HepG2 (cell line): ENCODE measurements around the gene MYD88. TPM values are rescaled to one million over a fixed set of nuclear protein-coding genes. Genes with fewer than 3 reads are reported as not detected.

ENCODE experiments used
- ATAC-seq: fragments of 200-7000 bp; cut with Tn5 transposase; 3 replicates; pipeline ENCODE4 v1.9.1; 2020; ENCODE audit warnings: mild to moderate bottlenecking, moderate library complexity
- BruUV-seq: library from RNA; stranded (reverse); fragments of 400-500 nt; replicated peaks from 2 replicates; lab custom pipeline; 2021; lab: Mats Ljungman, UMichigan
- CTCF ChIA-PET: fragments of 300-600 bp; formaldehyde crosslinking; extraction: SDS; loops from one replicate; lab custom pipeline; 2021; ENCODE audit warnings: low total read pairs, inconsistent platforms, low intra/inter-chr PET ratio; lab: Yijun Ruan, JAX
- POLR2A ChIA-PET: fragments of 350-600 bp; sonication (Branson Sonifier 250); formaldehyde crosslinking; loops from one replicate; lab custom pipeline; 2020; ENCODE audit warnings: antibody characterized with exemption, inconsistent platforms; lab: Yijun Ruan, JAX
- DNase-seq: peaks from one replicate; pipeline ENCODE4 v3.0.0-alpha.2; 2015; ENCODE audit warnings: low spot score
- FAIRE-seq: peaks from 3 replicates; lab custom pipeline; 2011; peaks lifted over from hg19 to GRCh38; lab: Jason Lieb, UNC
- H2AFZ ChIP-seq: one replicate; pipeline ENCODE4 v1.6.1; 2011; ENCODE audit warnings: low read length, inconsistent platforms
- H3K27ac ChIP-seq: fragments of 300-600 bp; 3 replicates; pipeline ENCODE4 v1.8.0; 2011; ENCODE audit warnings: mixed run types, mild to moderate bottlenecking, mixed read lengths, low read length, inconsistent platforms; ENCODE audit not compliant: insufficient read depth; ENCODE audit errors: extremely low read length
- H3K27me3 ChIP-seq, 2 experiments: fragments of 200-600 bp in 1 of 2; 2 replicates in 1 of 2; 3 replicates in 1 of 2; pipeline versions ENCODE4 v1.6.0 to v1.8.0; 2011; ENCODE audit warnings: low read length in 2 of 2, mild to moderate bottlenecking in 2 of 2, moderate library complexity in 2 of 2, inconsistent platforms in 1 of 2; ENCODE audit not compliant: insufficient read depth in 2 of 2, control insufficient read depth in 1 of 2
- H3K36me3 ChIP-seq, 2 experiments: fragments of 200-600 bp in 1 of 2; replicated peaks in 1 of 2; 2 replicates in 1 of 2; 3 replicates in 1 of 2; pipeline versions ENCODE4 v1.5.1 to v1.8.0; 2011; ENCODE audit warnings: low read length in 2 of 2, inconsistent platforms in 1 of 2; ENCODE audit not compliant: insufficient read depth in 2 of 2, control insufficient read depth in 1 of 2
- H3K4me1 ChIP-seq: 2 replicates; pipeline ENCODE4 v1.5.1; 2012; ENCODE audit warnings: low read length, inconsistent platforms; ENCODE audit not compliant: insufficient read depth
- H3K4me2 ChIP-seq: 2 replicates; pipeline ENCODE4 v1.6.0; 2011; ENCODE audit warnings: low read depth, low read length, inconsistent platforms
- H3K4me3 ChIP-seq, 3 experiments: fragments of 200-600 bp in 1 of 3; sonication (generic), shearing (Covaris generic) in 1 of 3; replicated peaks in 1 of 3; 2 replicates each; pipeline ENCODE4 v1.5.1; 2011 to 2016; ENCODE audit warnings: low read length in 3 of 3, inconsistent platforms in 2 of 3, low read depth in 2 of 3, mild to moderate bottlenecking in 2 of 3, control low read depth in 1 of 3, mixed read lengths in 1 of 3; ENCODE audit not compliant: insufficient read depth in 1 of 3
- H3K79me2 ChIP-seq: one replicate; pipeline ENCODE4 v1.6.1; 2011; ENCODE audit warnings: low read length, inconsistent platforms; ENCODE audit not compliant: insufficient read depth
- H3K9ac ChIP-seq: 2 replicates; pipeline ENCODE4 v1.6.0; 2011; ENCODE audit warnings: mild to moderate bottlenecking, low read depth, low read length, inconsistent platforms; ENCODE audit not compliant: insufficient read depth
- H3K9me3 ChIP-seq: 2 replicates; pipeline ENCODE4 v1.5.1; 2012; ENCODE audit warnings: mild to moderate bottlenecking, low read length
- H4K20me1 ChIP-seq: 2 replicates; pipeline ENCODE4 v1.6.0; 2011; ENCODE audit warnings: inconsistent platforms, mild to moderate bottlenecking, low read length, moderate library complexity; ENCODE audit not compliant: insufficient read depth
- MAFF ChIP-seq: IDR thresholded peaks from 2 replicates; pipeline ENCODE4 v1.6.1; 2011; ENCODE audit warnings: low read depth, low read length, improper control_type of control experiment
- MAFK ChIP-seq, 2 experiments: IDR thresholded peaks in 1 of 2; conservative IDR thresholded peaks in 1 of 2; 2 replicates each; pipeline ENCODE4 v1.6.1; 2011; ENCODE audit warnings: improper control_type of control experiment in 2 of 2, low read length in 2 of 2
- NCOR1 ChIP-seq: fragments of 200-600 bp; sonication (generic); IDR thresholded peaks from 2 replicates; pipeline ENCODE4 v1.7.0; 2017; ENCODE audit warnings: antibody characterized with exemption, low read length, borderline replicate concordance
- NR2F6 ChIP-seq, 2 experiments: IDR thresholded peaks; 2 replicates each; pipeline ENCODE4 v1.6.1; 2016; ENCODE audit warnings: antibody characterized with exemption in 1 of 2, mild to moderate bottlenecking in 1 of 2
- WGBS: methylation state at CpG from one replicate; pipeline ENCODE4 v1.1.6; 2017; ENCODE audit warnings: low lambda C conversion rate; 5-methylcytosine and 5-hydroxymethylcytosine counted together
- in situ Hi-C: cut with HindIII; loops from 2 replicates; pipeline ENCODE4 v1.10.0; 2017; ENCODE audit warnings: low pct_unique_long_range_greater_than_20kb; ENCODE audit not compliant: extremely low pct_ligation_motif_present
- intact Hi-C: fragments of 100-400 bp; cut with micrococcal nuclease; formaldehyde crosslinking; loops from one replicate; pipeline ENCODE4 v1.10.0; 2022; ENCODE audit not compliant: unreplicated experiment
- polyA plus RNA-seq, 8 experiments: library from polyadenylated mRNA; depleted of rRNA in 3 of 8; stranded (reverse) in 7 of 8; unstranded in 1 of 8; fragments of >200 nt; fragmentation: Illumina TruSeq in 4 of 8; extraction: Trizol in 4 of 8; gene quantifications; 2 replicates each; pipeline versions ENCODE4 v1.2.1 to v1.2.3, GENCODE V29; 2011 to 2016; ENCODE audit warnings: low read depth in 4 of 8, missing spikeins in 1 of 8, mixed read lengths in 1 of 8; ENCODE audit not compliant: insufficient read depth in 1 of 8
- total RNA-seq, 5 experiments: library from RNA; depleted of rRNA; stranded (reverse); fragments of >200 nt; fragmentation: Illumina TruSeq; extraction: Trizol; gene quantifications; 2 replicates each; pipeline ENCODE4 v1.2.3, GENCODE V29; 2016; ENCODE audit warnings: low read depth in 1 of 5

MYD88 gene
- total and polyA plus RNA-seq, 2 of the 13 experiments (the other 11 are each of a cell fraction or from before 2014, with no cell fraction given): 7.6 to 32.7 TPM

DNA sequence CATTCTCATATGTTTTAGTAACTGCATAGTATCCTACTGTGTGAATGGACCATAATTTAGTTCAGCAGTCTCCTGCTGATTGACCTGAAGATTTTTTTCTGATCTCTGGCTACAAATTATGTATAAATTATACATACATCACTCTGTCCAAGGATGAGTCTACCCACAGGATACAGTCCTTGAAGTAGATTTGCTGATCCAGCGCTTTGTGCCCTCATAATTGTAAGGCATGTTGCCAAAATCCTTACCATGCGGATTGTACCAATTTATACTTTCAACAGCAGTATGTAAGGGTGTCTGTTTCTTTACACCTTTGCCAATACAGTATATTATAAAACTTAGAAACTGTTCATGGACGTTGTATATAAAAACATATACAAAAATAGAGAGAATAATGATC is 48.0 kb upstream of the MYD88 start:
- no peak for FAIRE-seq
- ATAC-seq: no peak
- H3K4me1 ChIP-seq: no peaks in the 10 kb centered on the region
- no peak overlapping the region for H3K4me3 ChIP-seq
- no peaks in the 10 kb centered on the region for H3K9me3 ChIP-seq
- WGBS: 25% methylated on average over 3 of the region's 3 CpGs
- TF ChIP-seq MAFF (peak; percentile 72), MAFK (conservative IDR thresholded peaks at IDR 0.05 in 1 of 2, IDR thresholded peaks at IDR 0.05 in 1 of 2; ENCODE audit: low read length in 2 of 2) (peak; percentile 63 to 85), NCOR1 (no peak)
- no peak overlapping the region for H3K27ac ChIP-seq
- ChIA-PET POLR2A (no interaction called here), CTCF (no interaction called here)
- H3K79me2 ChIP-seq: no peaks in the 10 kb centered on the region
- no peak overlapping the region for H3K4me2 ChIP-seq
- H3K36me3 ChIP-seq: no peaks in the 10 kb centered on the region
- intact Hi-C loops (no loop called here), in situ Hi-C loops (no loop called here)
- BruUV-seq: no TSS peak
- no peak overlapping the region for H2AFZ ChIP-seq
- H3K27me3 ChIP-seq: peaks cover 2 to 36% of the 10 kb centered on the region in 2 experiments
- H4K20me1 ChIP-seq: no peaks in the 10 kb centered on the region
- H3K9ac ChIP-seq: no peak overlapping the region
- no peak for DNase-seq

DNA sequence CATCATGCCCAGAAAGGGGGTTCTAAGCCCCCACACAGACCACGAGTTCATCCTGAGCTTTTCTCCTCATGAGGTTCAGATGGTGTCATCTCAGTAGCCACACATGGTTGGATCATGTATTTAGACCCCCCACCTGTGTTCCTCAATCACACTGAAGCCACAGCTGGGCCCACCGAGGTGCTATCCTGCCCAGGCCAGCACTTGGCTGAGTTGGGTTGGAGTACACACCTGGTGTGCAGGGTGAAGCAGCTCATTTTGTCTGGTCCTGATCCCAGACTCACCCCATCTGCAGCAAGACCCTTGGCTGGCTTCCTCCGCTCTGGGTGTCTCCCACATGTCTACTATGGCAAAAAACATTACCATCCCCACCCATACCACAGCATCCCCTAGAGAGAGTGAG is 43.5 kb upstream of the MYD88 start:
- ATAC-seq (no peak), DNase-seq (no peak), FAIRE-seq (no peak)
- H3K4me3 ChIP-seq: no peak overlapping the region
- in situ Hi-C loops (no loop called here), intact Hi-C loops (no loop called here)
- H3K27me3 ChIP-seq: peaks cover 9 to 79% of the 10 kb centered on the region in 2 experiments
- H2AFZ ChIP-seq: no peak overlapping the region
- BruUV-seq: no TSS peak
- ChIA-PET POLR2A (no interaction called here), CTCF (no interaction called here)
- 25% methylated on average over 2 of the region's 3 CpGs for WGBS
- no peaks in the 10 kb centered on the region for H3K9me3 ChIP-seq
- H3K27ac ChIP-seq: no peak overlapping the region
- no peaks in the 10 kb centered on the region for H3K79me2 ChIP-seq
- no peaks in the 10 kb centered on the region for H3K36me3 ChIP-seq
- H4K20me1 ChIP-seq: no peaks in the 10 kb centered on the region
- no peak overlapping the region for H3K9ac ChIP-seq
- no peaks in the 10 kb centered on the region for H3K4me1 ChIP-seq
- TF ChIP-seq NR2F6 (IDR thresholded peaks at IDR 0.05) (no peak), NR2F6 (CRISPR knock-in tag; IDR thresholded peaks at IDR 0.05) (no peak)
- no peak overlapping the region for H3K4me2 ChIP-seq
